Dermis microvascular lymphatic vessel endothelial cell (primary cell): ENCODE results near the gene SOWAHB. TPM values are rescaled to one million over a fixed set of nuclear protein-coding genes. Genes with fewer than 3 reads are reported as not detected.

Source experiments
- DNase-seq, 2 donors: peaks; one replicate each; pipeline versions ENCODE4 v3.0.0 to v3.0.0-alpha.2; 2010; ENCODE audit warnings: low read depth in 2 of 2
- total RNA-seq: library from RNA; depleted of rRNA; stranded (reverse); fragments of >200 nt; gene quantifications from 2 replicates; pipeline ENCODE4 v1.2.1, GENCODE V29; 2014

The SOWAHB gene, protein sequence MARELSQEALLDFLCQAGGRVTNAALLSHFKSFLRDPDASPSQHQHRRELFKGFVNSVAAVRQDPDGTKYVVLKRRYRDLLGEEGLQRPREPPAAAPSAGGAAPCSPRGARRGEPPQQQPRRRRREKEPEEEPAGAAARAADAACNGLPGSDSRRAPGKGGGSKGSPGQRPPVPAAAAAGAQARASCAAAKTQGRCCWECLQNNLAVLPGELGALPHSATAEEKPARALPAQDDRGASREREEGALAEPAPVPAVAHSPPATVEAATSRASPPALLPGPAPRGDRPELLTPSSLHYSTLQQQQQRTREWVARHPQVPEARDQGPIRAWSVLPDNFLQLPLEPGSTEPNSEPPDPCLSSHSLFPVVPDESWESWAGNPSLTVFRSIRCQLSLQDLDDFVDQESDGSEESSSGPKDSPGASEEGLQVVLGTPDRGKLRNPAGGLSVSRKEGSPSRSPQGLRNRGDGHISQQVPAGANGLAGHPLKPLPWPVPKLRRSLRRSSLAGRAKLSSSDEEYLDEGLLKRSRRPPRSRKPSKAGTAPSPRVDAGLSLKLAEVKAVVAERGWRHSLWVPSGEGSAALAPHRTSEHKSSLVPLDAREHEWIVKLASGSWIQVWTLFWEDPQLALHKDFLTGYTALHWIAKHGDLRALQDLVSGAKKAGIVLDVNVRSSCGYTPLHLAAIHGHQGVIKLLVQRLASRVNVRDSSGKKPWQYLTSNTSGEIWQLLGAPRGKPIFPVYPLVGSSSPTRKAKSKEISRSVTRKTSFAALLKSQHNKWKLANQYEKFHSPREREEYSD
- total RNA-seq, result under 0.01 TPM in 1 of 2 replicates, not detected in the other

DNA sequence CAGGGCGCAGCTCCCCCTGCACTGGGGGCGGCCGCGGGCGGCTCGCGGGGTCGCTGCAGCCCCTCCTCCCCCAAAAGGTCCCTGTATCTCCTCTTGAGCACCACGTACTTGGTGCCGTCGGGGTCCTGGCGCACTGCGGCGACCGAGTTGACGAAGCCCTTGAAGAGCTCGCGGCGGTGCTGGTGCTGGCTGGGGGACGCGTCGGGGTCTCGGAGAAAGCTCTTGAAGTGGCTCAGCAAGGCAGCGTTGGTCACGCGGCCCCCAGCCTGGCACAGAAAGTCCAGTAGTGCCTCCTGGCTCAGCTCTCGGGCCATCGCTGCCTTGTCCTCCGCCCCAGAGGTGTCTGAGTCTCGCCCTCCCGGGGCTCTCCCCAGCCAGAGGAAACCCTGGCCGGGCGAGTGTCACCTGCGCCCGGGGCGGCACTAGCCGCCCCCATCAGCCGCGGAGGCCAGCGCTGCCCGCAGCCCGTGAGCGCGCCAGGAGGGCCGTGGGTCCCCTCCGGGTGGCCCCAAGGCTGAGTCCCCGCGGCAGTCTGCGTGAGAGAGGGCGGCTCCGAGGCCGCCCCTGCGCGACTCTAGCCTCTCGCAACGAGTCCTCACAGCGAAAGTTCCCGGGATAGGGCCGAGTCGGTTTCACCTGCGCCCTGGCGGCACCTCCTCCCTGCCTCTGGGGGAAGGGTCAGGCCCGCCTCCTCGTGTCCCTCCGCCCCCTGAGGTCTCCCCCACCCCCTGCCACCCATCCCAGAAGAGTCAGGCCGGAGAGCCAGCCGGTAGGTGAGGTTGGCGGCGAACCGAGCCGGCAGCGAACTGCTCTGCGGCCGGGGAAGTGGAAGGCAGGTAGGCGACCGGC is at the start of gene SOWAHB:
SOWAHB (minus strand) TSS at position 609 of the 849 bp plus-strand sequence; CDS start at position 314, 295 bp downstream.
- peak in 1 of 2 donors; percentile 10 for DNase-seq

DNA sequence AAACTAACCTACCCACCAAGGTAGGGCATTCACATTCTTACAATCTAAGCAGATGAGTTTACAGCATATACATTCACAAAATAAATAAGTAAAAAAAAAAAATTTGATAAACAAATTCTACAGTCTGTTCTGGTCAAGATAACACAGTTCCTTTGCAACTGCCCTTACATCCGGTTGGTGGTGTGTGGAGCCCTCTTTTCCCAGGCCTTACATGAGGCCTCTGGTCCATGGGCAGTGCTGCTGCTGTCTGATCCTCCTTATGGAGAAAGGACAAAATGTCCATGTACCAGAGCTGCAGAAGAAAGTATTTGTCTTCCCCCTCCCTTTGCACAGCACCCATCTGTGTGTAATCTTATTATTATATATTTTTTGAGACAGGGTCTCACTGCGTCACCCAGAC is 49.4 kb upstream of the SOWAHB start:
- no peak for DNase-seq

DNA sequence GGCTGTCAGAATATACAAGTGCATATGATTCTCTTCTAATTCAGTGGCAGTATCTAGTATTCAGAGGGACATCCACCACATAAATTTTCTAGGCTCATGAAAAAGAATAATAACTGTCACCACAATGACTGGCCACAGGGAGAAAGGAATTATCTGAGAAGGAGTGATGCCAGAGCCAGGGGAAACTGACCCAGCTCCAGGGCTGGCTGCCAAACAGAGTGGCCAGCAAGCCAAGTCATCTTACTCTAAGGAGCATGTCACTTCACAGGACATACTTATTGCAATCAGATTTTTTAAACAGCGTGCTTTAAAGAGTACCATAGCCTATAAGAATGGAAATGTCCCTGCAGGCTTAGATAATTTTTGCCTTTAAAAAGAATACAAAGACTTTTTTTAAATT is 45.8 kb upstream of the SOWAHB start:
- peak in 1 of 2 donors; percentile 19 for DNase-seq

DNA sequence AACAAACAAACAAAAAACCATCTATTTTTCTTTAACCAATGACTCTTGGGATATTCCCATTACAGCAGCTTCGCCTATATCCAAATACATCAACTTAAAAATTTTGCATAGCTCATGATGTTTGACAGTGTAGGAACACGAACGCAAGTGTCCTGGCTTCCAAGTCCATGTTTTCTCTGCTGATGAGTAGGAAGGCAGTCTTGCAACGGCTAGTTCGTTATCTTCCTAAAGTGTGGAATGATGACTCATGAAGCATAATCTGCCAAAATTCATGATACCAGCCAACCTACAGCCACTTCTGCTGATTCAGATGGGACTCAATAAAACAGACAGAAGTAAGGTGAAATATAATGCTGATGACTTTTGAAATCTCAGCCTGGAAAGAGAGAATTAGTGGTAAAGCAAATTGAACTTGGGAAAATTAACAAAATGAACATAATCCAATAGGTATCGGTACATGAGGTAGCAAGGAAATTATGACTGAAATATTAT is 45.2 kb upstream of the SOWAHB start:
- DNase-seq, result peak in 1 of 2 donors; percentile 14

DNA sequence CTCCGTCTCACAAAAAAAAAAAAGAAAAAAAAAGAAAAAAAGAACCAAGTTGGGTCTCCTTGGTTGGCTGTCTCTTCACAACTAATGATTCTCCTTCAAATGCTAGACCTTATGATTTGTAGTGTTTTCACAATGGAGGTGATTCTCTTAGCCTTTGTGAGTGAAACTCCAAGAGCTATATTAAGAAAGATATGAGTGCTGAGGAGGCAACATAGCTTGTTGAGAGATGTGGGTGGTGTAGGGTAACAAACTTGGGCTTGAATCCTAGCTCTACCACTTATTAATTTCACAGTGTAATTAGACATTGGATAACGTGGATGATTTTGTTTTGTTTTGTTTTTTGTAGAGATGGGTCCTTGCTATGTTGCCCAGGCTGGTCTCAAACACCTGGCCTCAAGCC is 41.2 kb upstream of the SOWAHB start:
- no peak for DNase-seq

DNA sequence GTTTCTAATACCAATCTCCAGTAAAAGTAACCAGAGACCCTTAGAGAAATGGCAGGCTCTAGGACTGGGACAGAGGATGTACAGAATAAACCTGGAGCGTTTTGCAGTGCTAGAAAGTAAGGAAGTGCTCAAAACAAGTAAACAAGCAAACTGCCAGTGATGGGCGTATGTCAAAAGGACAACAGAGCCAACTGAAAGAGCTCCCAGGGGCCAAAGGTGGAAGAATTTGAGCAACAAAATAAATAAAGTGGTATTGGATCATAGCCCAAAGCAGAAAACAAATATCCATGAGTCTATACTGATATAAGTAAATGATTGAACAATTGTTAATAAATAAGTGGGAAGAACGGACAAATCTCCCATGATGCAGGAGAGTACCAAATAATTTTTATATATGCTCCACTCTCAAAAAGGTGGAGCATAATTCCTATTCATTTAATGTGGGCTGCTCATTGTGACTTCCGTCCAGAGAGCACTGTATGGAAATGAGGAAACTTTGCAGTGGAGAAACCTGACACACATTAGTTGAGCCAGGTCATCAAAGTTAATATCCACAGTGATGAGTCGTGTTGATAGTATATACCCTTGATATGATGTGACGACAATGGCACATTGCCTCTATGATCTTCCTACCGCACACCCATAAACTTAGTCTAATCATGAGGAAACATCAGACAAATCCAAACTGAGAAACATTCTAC is 33.8 kb upstream of the SOWAHB start:
- DNase-seq, result no peak

DNA sequence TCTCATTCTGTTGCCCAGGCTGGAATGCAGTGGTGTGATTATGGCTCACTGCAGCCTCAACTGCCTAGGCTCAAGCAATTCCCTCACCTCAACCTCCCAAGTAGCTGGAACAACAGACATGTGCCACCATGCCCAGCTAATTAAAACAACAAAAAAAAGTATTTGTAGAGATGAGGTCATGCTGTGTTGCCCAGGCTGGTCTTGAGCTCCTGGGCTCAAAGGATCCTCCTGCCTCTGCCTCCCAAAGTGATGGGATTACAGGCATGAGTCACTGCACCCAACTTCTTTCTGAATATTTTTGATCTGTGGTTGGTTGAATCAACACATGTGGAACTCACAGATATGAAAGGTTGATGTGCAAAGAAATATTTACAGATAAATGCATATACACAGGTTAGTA is 33.1 kb upstream of the SOWAHB start:
- DNase-seq, result no peak

DNA sequence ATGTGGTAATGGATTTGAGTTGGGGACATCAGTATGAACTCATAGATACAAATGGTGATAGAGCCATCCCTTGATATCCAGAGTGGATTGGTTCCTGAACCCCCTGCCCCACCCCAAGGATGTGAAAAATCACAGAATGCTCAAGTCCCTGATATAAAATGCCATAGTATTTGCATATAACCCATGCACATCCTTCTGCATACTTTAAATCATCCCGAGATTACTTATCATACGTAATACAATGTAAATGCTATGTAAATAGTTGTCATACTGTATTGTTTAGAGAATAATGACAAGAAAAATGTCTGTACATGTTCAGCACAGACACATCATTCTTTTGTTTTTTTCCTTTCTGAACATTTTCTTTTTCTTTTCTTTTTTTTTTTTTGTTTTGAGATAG is 32.7 kb upstream of the SOWAHB start:
- no peak for DNase-seq

DNA sequence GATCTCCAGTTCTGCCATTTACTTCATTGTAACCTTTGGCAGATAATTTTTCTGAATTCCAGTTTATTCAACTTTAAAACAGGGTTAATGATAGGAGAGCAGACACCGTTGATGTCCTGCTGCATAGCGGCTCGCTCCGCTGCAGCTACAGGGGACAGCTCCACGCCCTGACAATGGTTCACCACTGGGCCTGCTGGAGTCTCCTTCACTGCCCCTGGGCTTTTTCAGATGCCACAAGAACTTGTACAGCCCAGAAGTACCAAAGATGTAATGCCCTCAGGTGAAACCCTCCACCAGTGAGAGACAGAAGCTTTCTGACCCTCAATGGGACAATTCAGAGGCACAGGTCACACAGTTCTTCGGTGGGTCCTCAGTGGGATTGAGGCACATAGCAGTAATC is 28.9 kb upstream of the SOWAHB start:
- DNase-seq, result no peak

DNA sequence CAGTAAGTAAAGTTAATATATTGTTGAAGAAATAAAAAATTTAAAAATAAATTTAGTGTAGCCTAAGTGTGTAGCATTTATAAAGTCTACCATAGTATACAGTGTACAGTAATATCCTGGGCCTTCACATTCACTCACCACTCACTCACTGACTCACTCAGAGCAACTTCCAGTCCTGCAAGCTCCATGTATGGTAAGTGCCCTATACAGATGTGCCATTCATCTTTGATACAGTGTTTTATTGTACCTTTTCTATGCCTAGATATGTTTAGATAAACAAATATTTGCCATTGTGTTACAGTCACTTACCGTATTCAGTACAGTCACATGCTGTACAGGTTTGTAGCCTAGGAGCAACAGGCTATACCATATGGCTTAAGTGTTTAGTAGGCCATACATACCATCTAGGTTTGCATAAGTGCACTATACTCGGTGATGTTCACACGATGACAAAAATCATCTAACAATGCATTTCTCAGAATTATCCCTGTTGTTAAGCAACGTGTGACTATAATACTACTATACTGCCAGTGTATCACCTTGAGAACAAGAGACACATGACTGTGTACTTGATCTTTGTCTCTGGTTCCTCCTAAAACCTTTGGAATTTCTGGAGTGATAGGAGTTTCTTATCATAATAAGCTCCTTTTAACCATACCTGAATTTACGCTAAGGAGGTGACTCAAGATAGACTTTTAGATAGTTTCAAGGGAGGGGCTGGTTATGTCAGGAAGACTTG is 25.8 kb upstream of the SOWAHB start:
- DNase-seq, result no peak

DNA sequence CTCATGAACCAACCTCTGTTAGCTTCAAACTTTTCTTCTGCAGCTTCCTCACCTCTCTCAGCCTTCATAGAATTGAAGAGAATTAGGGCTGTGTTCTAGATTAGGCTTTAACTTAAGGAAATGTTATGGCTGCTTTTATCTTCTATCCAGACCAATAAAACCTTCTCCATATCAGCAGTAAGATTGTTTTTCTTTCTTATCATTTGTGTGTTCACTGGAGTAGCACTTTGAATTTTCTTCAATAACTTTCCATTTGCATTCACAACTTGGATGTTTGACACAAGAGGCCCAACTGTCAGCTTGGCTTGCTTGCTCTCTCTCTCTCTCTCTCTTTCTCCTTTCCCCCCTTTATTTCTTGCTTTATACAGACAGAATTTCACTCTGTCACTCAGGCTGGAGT is 22.8 kb upstream of the SOWAHB start:
- DNase-seq, result no peak

DNA sequence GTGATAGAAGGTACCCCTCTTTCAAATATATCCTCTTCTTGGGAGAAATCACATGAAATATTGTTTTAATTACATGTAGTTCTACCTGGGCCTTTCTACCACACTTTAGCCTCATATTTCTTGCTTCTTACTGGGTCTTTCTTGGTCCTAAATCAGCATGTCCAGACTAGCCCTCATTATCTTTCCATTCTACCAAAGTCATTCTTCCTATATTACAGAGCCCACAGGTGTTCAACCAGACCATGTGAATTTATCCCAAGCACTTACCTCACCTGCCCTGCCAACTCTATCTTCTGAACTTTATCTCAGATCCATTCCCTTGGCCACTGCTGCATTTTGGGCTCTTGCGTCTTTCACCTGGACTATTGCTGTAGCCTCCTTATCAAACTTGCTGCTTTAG is 11.8 kb upstream of the SOWAHB start:
- no peak for DNase-seq

DNA sequence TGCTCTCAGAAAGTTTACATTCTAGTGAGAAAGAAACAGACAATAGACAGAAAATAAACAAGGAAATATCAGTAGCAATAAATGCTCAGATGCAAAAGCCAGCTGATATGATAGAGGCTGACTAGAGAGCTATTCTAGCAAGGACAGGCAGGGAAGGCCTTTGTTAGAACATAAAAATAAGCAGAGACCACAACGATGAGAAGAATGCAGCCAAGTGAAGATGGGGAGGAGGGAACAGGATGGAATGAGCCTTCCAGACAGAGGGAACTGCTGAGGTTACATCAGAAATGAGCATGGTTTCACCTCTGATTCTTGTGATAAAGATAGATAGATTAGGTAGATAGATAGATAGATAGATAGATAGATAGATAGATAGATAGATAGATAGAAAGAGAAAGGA is 7.6 kb upstream of the SOWAHB start:
- no peak for DNase-seq

DNA sequence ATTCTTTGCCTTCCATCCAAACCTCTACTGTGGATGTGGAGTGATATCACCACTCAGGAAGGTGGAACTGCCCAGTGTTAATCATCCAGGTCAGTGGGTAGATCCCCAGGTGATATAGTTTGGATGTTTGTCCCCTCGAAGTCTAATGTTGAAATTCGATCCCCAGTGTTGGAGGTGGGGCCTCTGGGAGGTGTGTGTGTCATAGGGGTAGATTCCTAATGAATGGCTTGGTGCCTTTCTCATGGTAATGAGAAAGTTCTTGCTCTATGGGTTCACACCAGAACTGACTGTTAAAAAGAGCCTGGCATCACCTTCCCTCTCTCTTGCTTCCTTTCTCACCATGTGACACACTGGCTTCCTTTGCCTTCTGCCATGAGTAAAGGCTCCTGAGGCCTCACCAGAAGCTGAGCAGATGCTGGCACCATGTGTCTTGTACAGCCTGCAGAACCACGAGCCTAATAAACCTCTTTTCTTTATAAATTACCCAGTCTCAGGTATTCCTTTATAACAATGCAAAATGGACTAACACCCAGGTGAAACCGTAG is 6.8 kb upstream of the SOWAHB start:
- DNase-seq, result no peak

DNA sequence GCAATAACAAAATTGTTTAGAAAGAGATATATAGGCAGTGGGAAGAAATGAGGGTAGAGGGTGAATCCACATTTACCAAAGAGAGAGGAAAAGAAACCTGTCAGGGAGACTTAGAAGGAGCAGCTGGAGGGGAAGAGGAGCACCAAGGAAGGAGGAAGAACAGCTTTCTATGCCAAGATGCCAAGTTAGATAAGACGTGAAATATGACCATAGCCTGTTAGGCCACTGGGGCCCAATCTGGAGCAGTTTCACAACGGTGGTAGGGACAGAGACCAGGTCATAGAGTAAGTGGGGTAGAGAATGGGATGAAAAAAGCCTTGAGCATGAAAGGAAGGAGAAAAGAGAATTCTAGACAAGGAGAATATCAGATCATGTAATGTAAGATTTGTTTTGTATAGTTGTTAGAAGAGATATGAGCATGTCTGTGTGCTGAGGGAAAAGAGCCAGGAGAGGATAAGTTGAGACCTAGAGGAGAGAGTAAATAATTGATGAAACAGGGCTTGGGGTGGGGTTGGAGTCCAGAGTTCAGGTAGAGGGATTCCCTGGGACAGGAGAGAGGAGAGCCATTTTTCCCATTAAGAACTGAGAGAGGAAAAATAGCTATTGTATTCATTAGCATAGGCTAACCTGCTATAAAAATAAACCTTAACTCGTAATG is 4.4 kb upstream of the SOWAHB start:
- DNase-seq, result no peak

DNA sequence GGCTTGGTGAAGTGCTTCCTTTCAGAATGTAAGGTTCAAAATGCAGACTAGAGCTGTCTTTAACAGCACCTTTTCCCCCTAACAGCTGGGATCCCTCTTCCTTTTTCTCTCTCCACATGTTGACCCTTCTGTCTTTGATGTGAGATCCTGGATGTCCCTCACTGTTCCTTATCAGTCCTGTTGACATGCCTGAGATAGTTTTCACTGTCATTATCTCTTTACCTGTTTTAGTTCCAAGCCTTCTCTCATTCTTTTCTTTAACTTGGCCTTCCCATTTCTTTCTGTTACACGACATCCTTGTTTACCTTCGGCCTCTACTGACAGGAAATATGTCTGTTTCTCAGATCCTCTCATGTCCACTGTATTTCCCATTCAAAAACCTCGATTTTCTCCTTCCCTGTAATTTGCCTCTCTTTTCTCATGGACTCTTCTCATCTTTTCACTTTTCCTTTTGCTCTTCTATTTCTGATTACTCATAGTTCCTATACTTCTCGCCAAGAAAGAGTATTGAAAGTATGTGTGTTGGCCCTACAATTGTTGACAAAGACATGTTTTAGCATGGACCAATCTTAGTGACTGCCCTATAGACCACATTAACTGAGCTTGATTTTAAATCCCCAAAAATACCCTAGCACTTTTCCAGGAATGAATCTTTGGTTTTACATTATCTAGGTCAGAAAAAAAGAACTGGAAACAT is 1.2 kb upstream of the SOWAHB start:
- no peak for DNase-seq

DNA sequence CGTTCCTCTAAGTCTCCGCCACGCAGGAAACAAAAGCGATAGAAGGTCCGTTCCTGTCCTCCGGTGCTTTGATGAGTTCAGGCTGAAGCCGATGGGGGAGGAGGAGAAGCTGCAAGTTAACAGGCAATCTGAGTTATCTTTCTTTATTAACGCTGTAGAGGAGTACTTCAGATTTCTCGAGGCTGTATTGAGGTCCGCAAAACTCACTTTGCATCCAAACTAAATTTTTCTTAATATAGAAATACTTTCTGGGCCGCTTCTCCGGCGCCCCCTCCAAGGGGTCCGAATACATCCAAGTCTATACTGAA is 395 bp upstream of the SOWAHB start:
- no peak for DNase-seq

DNA sequence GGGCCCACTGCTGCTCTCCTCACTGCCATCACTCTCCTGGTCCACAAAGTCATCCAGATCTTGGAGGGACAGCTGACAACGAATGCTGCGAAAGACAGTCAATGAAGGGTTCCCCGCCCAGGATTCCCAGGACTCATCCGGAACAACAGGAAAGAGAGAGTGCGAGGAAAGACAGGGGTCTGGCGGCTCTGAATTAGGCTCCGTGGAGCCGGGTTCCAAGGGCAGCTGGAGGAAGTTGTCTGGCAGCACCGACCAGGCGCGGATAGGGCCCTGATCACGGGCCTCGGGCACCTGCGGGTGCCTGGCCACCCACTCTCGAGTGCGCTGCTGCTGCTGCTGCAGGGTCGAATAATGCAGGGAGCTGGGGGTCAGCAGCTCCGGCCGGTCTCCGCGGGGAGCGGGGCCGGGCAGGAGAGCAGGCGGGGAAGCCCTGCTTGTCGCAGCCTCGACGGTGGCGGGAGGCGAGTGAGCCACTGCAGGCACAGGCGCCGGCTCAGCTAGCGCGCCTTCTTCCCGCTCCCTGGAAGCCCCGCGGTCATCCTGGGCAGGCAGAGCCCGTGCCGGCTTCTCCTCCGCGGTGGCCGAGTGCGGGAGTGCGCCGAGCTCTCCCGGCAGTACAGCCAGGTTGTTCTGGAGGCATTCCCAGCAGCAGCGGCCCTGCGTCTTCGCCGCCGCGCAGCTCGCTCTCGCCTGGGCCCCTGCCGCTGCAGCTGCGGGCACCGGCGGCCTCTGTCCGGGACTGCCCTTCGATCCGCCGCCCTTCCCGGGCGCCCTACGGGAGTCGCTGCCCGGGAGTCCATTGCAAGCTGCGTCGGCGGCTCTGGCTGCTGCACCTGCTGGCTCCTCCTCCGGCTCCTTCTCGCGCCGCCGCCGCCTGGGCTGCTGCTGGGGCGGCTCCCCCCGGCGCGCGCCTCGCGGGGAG is 1.1 kb downstream of the SOWAHB start:
- peak in 1 of 2 donors; percentile 25 for DNase-seq
